GM18507 (cell line): ENCODE results near the gene TUBB3.

ENCODE experiments used
- DNase-seq: peaks from one replicate; pipeline ENCODE4 v3.0.0; 2011; ENCODE audit warnings: low read depth; ENCODE audit not compliant: insufficient read length; ENCODE audit errors: extremely low spot score
- FAIRE-seq: peaks from 2 replicates; lab custom pipeline; 2011; peaks lifted over from hg19 to GRCh38; lab: Jason Lieb, UNC

TUBB3 gene

GRCh38 chr16:89899879-89900481 lies 23.2 kb upstream of the TUBB3 start:
- no peak for DNase-seq
- FAIRE-seq, result no peak

- no peak for FAIRE-seq
- no peak for DNase-seq
These were observed 22.3 kb upstream of the TUBB3 start for GRCh38 chr16:89900885-89901284.

GRCh38 chr16:89902980-89903379 lies 20.2 kb upstream of the TUBB3 start:
- no peak for FAIRE-seq
- DNase-seq, result no peak

GRCh38 chr16:89903908-89904515 lies 19.1 kb upstream of the TUBB3 start:
- DNase-seq (no peak), FAIRE-seq (no peak)

GRCh38 chr16:89904606-89905510 lies 18.3 kb upstream of the TUBB3 start:
- FAIRE-seq (no peak), DNase-seq (no peak)

GRCh38 chr16:89905511-89906139 lies 17.5 kb upstream of the TUBB3 start:
- FAIRE-seq (no peak), DNase-seq (no peak)

GRCh38 chr16:89906140-89907025 lies 16.8 kb upstream of the TUBB3 start:
- no peak for DNase-seq
- FAIRE-seq, result no peak

- DNase-seq (no peak), FAIRE-seq (no peak)
These were observed 15.9 kb upstream of the TUBB3 start for GRCh38 chr16:89907055-89907814.

GRCh38 chr16:89908236-89908635 lies 14.9 kb upstream of the TUBB3 start:
- no peak for FAIRE-seq
- DNase-seq, result no peak

- DNase-seq (peak; percentile 52), FAIRE-seq (peak; percentile 76)
These were observed 13.1 kb upstream of the TUBB3 start for GRCh38 chr16:89909777-89910716.

GRCh38 chr16:89910717-89911354 lies 12.3 kb upstream of the TUBB3 start:
- DNase-seq, result no peak

GRCh38 chr16:89911375-89911774 lies 11.8 kb upstream of the TUBB3 start:
- DNase-seq (no peak), FAIRE-seq (no peak)

More at GRCh38 chr16:89910717-89911354, 12.3 kb upstream of the TUBB3 start:
- FAIRE-seq, result no peak

GRCh38 chr16:89912143-89912542 lies 11.0 kb upstream of the TUBB3 start:
- DNase-seq (no peak), FAIRE-seq (no peak)

GRCh38 chr16:89912627-89913026 lies 10.5 kb upstream of the TUBB3 start:
- DNase-seq (no peak), FAIRE-seq (no peak)

GRCh38 chr16:89913408-89914387 lies 9.4 kb upstream of the TUBB3 start:
- FAIRE-seq (no peak), DNase-seq (no peak)
